Activated CD8-positive, alpha-beta memory T cell treated with anti-CD3 and anti-CD28 coated beads, Interleukin-2, amount 50 U/mL, for 1 hour (primary cell): ENCODE measurements around the gene DNAAF1.

Experiments
- DNase-seq: peaks from one replicate; pipeline ENCODE4 v3.0.0-alpha.2; 2020; ENCODE audit errors: extremely low read depth

DNAAF1 gene

GRCh38 chr16:84161037-84161436 is 15.9 kb downstream of the DNAAF1 start:
- DNase-seq, result no peak

- DNase-seq, result no peak
These were observed 16.7 kb downstream of the DNAAF1 start for GRCh38 chr16:84161801-84162200.

- no peak for DNase-seq
These were observed 20.6 kb downstream of the DNAAF1 start for GRCh38 chr16:84165746-84166145.

- no peak for DNase-seq
These were observed 21.9 kb downstream of the DNAAF1 start for GRCh38 chr16:84166796-84167695.

- DNase-seq, result no peak
These were observed 24.7 kb downstream of the DNAAF1 start for GRCh38 chr16:84169765-84170310.

- no peak for DNase-seq
These were observed 29.3 kb downstream of the DNAAF1 start for GRCh38 chr16:84174396-84174795.

- no peak for DNase-seq
These were observed 30.4 kb downstream of the DNAAF1 start for GRCh38 chr16:84175350-84176081.

GRCh38 chr16:84176192-84177053 is 31.3 kb downstream of the DNAAF1 start:
- no peak for DNase-seq

GRCh38 chr16:84177741-84178073 is 32.6 kb downstream of the DNAAF1 start:
- no peak for DNase-seq

- DNase-seq, result no peak
These were observed 33.1 kb downstream of the DNAAF1 start for GRCh38 chr16:84178146-84178765.

- no peak for DNase-seq
These were observed 33.9 kb downstream of the DNAAF1 start for GRCh38 chr16:84178892-84179611.

GRCh38 chr16:84179612-84180320 is 34.7 kb downstream of the DNAAF1 start:
- DNase-seq, result no peak

GRCh38 chr16:84180519-84181140 is 35.5 kb downstream of the DNAAF1 start:
- DNase-seq, result no peak

- no peak for DNase-seq
These were observed 36.2 kb downstream of the DNAAF1 start for GRCh38 chr16:84181144-84181915.

GRCh38 chr16:84182104-84182503 is 37.0 kb downstream of the DNAAF1 start:
- no peak for DNase-seq

GRCh38 chr16:84182680-84183571 is 37.8 kb downstream of the DNAAF1 start:
- DNase-seq, result no peak

- no peak for DNase-seq
These were observed 38.4 kb downstream of the DNAAF1 start for GRCh38 chr16:84183572-84183875.
